ENCODE measurements around the gene BTN2A1.
A peak's percentile ranks its signal among the peaks of the same experiment; 100 is the strongest.
"Not testable (repeated sequence)": the region's sequence is repeated elsewhere in the genome, so short reads cannot be mapped to it uniquely, and the experiment has no call there.

The BTN2A1 gene

DNA sequence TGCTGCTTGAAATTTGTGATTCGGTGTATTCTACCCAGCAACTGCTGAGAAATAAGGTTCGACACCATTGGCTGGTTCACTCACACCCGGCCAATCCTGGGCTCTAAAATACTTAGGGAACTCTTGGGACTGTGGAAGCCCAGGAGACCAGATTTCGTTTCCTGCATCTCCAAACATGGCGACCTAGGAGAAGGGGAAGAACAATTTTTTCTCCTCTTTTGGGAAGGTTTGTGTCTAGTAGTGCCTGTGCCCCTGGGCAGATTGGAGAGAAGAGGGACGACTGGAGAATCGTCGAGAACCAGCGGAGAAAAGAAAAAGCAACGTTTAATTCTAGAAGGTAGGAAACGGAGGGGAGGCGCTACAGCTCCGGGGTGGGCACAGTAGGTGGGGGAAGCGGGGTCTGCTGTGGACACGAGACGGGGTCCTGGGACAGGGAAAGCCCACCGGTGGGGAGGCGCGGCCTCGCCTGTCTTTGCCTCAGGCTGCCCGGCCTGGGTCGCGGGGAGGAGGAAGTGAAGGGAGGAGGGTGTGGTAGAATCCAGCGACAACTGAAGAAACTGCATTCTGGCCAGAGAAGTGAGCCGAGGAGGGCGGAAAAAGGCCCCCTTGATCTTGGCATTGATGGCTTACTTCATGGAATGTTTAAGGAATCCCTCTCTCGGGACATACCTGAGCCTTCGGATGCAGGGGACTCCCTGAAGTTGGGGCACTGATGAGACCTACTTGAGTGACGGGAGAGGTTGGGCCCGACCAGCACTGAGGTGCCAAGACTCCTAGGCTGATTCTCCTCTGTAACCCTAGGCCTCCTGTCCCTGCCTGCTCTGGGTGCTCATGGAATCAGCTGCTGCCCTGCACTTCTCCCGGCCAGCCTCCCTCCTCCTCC, at the start of gene BTN2A1:
Gene BTN2A1 (plus strand): TSS at position 150 of the 883 bp plus-strand sequence. CDS start 682 bp downstream, at position 832.
- peak; percentile 99 for FAIRE-seq

DNA sequence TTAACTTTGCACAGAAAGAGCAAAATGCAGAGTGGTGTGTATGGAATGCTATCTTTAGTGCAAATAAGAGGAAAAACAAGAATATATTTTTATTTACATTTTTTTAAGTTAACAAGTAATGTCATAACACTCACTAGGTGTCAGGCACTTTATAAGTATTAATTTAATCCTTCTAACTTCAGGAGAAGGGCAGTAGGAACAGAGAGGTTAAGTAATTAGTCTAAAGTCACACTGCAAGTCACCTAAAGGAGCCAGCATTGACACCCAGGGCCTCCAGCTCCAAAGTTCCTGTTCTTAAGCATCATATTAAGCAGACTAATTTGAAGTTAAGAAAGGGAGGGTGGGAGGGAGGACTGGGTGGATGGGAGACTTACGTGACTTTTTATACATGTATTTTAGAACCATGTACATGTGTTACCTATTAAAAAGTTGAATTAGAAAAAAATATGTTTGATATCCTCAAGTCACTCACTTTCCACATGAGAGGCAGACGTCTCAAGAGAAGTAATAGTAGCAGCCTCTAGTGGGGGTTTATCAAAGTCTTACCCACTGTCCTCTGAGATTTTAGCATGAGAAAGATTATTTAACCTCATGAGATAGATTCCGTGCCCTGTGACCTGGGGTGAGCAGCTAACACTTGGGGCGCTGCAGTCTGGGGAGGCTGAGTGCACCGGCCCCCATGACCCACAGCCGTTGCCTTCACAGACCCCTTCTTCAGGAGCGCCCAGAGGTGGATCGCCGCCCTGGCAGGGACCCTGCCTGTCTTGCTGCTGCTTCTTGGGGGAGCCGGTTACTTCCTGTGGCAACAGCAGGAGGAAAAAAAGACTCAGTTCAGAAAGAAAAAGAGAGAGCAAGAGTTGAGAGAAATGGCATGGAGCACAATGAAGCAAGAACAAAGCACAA, 48.7 kb upstream of the BTN2A1 start:
- FAIRE-seq = no peak

DNA sequence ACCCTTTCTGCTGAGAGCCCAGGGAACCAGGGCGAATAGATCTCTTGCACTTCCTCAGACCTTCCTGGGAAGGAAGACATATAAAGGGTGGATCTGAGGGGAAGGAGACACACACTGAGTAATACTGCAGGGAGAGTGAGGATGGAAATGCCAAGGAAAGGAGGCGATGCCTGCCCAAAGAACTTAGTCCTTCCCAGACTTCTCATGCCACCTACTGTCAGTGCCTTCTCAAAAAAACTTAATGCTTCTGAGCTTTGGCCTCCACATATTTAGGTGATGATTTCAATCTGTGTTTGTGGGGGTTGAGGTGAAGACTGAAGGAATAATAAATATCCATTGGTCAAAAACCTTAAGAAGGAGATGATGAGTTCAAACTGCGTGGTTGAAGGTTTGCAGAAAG, 46.0 kb upstream of the BTN2A1 start:
- no peak for FAIRE-seq

DNA sequence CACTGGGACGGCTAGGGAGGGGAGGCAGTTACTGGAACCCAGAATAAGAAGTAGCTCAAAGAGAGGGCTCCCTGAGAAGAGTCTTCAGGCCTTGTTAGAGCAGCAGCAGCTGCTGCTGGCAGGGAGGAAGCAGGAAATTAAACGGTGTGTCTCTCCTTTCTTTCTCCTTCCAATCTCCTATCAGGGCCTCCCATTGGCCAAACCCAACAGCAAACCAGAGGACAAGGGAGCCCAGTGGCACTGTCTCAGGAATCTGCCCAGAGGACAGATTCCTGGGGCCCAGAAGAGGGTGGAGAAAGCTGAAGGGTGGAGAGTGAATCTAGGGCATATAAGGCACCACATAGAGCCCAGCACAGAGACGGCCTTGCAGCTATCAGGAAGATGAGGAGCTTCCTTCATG, 45.5 kb upstream of the BTN2A1 start:
- no peak for FAIRE-seq

DNA sequence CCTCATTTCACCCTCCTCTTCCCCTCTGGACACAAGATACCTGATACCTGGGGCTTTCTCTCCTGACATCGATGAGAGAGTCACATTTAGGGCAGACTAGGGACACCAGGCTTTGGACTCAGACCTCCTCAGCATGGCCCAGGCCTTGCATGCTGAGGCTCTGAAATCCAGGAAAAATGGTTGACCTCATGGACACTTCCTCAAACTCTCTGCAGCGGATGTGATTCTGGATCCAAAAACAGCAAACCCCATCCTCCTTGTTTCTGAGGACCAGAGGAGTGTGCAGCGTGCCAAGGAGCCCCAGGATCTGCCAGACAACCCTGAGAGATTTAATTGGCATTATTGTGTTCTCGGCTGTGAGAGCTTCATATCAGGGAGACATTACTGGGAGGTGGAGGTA, 44.8 kb upstream of the BTN2A1 start:
- FAIRE-seq = no peak

DNA sequence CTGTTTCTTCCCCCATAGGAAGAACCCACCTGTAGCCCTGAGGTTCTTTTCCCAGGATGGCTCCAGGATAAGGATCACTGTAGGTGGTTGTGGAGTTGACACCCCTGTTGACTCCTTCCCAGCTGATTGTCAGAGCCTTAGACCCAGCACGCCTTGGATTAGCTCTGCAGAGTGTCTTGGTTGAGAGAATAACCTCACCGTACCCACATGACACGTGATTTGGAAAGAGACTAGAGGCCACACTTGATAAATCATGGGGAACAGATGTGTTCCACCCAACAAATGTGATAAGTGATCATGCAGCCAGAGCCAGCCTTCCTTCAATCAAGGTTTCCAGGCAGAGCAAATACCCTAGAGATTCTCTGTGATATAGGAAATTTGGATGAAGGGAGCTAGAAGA, 43.5 kb upstream of the BTN2A1 start:
- FAIRE-seq = no peak

DNA sequence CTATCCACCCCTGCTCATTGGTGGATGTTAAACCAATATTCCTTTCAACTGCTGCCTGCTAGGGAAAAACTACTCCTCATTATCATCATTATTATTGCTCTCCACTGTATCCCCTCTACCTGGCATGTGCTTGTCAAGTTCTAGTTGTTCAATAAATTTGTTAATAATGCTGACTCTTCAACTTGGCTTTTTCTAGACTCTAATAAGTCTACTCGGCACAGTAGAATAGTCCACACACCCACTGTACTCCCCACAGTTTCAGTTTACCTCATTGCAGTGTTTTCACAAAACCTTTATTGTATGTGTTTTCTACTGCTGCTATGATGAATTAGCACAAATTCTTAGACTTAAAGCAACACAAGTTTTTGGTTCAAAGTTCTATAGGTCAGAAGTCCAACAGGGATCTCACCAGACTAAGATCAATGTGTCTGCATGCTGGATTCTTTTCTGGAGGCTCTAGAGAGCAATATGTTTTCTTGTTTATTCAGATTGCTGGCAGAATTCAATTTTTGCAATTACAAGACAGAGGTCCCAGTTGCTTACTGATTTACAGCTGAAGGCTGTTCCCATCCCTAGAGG, 42.6 kb upstream of the BTN2A1 start:
- no peak for FAIRE-seq

DNA sequence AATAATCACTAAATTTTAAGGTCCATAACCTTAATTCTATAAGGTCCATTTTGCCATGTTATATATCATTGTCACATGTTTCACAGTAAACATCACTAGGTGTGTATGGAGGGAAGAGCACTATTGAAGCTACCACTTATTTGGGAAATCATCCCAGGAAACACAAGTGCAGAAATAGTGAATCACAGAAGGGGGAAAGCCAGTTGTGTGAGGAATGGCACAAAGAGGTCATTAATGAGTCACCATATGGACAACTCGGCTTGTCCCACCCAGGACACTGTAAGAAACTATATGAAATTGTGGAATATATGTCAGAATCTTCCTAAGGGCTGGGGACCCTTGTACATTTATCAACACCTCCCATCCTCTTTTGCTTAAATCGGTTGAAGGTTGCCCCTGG, 42.0 kb upstream of the BTN2A1 start:
- FAIRE-seq = no peak

DNA sequence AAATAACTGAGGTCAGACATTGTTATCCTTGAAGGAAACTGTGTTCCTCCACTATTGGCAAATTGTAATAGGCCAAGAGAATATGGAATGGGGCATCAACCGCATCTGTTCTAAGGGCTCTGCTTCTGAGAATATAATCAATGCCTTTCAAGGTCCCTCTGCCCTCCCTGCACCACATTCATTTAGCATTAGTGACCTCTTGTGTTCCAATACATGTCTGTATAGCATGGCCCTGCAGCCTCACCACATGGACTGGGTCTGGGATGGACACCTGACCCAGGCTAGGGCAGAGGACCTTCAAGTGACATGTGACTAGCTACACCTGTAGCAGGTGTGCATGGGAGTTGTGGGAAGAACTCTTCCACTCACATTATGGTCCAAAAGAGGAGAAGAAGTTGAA, 41.5 kb upstream of the BTN2A1 start:
- no peak for FAIRE-seq

DNA sequence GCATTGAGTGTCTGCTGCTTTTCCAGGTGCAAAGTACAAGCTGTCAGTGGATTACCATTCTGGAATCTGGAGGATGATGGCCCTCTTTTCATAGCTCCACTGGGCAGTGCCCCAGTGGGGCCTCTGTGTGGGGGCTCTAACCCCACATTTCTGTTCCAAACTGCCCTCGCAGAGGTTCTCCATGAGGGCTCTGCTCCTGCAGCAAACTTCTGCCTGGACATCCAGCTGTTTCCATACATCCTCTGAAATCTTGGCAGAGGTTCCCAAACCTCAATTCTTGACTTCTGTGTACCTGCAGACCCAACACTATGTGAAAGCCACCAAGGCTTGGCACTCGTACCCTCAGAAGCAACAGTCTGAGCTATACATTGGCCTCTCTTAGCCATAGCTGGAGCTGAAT, 39.7 kb upstream of the BTN2A1 start:
- not testable (repeated sequence) for FAIRE-seq

DNA sequence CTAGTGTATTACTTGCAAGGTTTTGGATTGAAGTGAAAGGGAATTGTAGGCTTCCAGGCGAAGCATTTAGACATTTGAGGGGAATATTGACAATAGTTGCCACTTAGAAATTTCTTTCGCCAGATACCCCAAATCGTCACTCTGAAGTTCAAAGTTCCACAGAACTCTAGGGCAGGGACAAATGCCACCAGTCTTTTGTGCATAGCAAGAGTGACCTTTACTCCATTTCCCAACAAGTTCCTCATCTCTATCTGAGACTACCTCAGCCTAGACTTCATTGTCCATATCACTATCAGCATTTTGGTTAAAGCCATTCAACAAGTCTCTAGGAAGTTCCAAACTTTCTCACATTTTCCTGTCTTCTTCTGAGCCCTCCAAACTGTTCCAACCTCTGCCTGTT, 39.0 kb upstream of the BTN2A1 start:
- FAIRE-seq = not testable (repeated sequence)

DNA sequence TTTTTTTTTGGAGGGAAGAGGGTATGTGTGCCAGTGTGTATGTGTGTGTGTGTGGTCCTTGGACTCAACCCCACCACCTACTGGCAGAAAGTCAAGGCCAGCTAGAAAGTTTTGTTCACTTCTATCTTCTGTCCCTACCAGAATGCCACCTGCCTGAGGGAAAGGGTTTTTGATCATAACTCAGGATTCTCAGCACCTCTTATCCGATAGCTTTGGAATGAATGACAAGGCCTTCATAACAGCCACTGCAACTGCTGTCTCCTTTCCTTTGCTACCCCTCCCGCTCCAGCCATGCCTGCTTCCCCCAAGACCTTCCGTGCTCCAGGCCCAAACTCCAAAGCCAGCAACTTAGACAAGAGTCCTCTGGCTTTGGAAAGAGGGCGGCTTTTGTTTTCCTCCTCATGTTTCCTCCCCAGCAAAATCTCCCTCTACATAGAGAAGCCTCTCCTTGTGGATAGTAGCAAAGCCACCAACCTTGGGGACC, 37.0 kb upstream of the BTN2A1 start:
- FAIRE-seq = no peak

DNA sequence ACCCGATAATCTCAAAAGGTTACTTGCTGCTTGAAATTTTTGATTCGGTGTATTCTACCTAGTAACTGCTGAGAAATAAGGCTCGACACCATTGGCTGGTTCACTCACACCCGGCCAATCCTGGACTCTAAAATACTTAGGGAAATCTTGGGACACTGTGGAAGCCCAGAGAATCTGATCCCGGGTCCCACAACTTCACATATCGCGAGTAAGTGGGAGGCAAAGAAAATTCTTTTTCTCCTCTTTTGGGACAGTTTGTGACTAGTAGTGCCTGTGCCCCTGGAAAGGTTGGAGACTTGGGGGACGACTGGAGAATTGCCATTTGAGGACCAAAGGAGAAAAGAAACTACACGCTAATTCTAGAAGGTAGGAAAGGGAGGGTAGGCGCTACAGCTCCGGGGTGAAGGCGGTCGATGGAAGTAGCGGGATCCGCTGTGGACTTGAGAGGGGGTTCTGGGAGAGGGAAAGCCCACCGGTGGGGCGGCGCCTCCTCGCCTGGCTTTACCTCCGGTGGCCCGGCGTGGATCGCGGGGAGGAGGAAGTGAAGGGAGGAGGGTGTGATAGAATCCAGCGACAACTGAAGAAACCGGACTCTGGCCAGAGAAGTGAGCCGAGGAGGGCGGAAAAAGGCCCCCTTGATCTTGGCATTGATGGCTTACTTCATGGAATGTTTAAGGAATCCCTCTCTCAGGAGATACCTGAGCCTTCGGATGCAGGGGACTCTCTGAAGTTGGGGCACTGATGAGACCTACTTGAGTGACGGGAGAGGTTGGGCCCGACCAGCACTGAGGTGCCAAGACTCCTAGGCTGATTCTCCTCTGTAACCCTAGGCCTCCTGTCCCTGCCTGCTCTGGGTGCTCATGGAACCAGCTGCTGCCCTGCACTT, 36.3 kb upstream of the BTN2A1 start:
- peak; percentile 99 for FAIRE-seq

DNA sequence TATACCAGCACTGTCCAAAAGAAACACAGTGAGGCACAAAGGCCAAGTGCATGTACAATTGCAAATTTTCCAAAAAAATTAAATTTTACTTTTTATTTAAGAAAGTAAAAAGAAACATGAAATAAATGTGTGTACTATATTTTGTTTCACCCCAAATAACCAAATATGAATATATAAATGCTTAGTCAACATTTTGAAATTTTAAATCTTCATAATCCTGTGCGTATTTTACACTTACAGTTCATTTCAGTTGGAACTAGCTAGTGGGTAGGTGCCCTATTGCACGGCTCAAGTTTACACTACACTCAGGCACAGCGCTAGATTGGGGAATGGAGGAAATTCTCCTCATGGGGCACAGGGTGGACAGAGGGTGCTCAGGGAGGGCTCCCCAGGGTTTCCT, 35.4 kb upstream of the BTN2A1 start:
- no peak for FAIRE-seq

DNA sequence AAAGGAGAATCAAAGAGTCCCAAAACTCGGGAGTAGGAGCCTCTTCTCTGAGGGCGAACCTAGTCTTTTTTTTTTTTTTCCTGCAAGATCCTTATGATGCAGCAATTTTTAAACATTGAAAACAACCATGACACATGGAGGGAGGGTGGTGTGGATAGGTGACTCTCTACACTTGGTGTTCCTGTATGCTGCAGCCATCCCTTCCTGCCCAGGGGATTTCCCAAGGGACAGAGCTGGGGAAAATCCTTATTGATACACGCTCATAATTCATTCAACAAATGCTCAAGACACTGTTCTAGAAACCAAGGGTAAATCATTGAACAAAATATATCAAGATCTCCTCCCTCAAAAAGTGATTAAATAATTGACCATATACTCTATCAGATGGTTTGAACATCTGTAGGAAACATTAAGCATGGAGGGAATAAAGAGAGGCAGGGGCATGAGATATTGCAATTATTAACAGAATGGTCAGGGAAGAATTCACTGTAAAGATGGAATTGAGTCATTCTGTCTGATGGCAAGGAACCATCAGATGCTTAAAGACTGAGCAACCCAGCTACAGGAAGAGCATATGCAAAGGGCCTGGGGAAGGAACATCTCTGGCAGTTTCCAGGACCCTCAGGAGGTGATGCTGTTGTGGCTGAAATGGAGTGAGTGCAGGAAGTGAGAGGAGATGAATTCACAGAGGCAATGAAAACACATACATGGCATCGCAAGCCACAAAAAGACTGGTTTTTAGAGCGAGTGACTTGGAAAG, 30.9 kb upstream of the BTN2A1 start:
- FAIRE-seq = no peak

DNA sequence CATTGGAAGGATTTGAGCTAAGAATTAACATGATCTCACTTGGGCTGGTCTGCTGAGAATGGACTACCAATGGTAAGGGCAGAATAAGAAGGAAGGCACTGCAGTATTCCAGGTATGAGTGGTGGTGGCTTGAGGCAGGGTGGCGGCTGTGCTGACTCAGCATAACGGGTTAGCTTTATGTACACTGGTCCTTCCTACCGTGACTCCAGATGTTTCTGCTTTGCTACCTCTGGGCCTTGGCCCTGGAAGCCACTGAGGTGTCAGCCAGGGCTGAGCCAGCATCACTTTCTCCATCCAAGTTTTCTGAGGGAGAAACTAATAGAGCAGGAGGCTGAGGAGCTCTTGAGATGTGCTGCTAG, 30.3 kb upstream of the BTN2A1 start:
- FAIRE-seq = no peak

DNA sequence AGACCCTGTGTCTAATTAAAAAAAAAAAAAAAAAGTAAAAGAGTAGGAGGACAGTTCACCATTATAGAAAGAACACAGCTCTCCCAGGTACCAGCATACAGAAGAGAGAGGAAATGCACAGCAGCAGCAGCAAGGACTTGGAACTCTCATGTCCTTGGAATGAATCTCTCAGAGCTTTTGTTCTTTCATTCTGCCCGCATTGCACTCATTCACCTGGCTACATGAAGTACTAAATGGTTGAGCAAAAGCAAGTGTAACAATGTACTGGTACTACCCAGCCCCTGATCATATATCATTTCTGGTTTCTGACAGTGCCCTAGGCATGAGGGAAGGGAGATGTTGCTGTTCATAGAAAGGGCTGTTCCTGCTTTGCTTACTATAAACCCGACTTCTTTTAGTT, 29.5 kb upstream of the BTN2A1 start:
- FAIRE-seq = no peak

DNA sequence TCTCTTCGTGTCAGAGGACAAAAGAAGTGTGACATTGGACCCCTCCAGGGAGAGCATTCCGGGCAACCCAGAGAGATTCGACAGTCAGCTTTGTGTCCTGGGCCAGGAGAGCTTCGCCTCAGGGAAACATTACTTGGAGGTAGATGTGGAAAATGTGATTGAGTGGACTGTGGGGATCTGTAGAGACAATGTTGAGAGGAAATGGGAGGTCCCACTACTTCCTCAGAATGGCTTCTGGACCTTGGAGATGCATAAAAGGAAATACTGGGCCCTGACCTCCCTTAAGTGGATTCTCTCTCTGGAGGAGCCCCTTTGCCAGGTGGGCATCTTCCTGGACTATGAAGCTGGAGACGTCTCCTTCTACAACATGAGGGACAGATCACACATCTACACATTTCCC, 27.0 kb upstream of the BTN2A1 start:
- FAIRE-seq = no peak

DNA sequence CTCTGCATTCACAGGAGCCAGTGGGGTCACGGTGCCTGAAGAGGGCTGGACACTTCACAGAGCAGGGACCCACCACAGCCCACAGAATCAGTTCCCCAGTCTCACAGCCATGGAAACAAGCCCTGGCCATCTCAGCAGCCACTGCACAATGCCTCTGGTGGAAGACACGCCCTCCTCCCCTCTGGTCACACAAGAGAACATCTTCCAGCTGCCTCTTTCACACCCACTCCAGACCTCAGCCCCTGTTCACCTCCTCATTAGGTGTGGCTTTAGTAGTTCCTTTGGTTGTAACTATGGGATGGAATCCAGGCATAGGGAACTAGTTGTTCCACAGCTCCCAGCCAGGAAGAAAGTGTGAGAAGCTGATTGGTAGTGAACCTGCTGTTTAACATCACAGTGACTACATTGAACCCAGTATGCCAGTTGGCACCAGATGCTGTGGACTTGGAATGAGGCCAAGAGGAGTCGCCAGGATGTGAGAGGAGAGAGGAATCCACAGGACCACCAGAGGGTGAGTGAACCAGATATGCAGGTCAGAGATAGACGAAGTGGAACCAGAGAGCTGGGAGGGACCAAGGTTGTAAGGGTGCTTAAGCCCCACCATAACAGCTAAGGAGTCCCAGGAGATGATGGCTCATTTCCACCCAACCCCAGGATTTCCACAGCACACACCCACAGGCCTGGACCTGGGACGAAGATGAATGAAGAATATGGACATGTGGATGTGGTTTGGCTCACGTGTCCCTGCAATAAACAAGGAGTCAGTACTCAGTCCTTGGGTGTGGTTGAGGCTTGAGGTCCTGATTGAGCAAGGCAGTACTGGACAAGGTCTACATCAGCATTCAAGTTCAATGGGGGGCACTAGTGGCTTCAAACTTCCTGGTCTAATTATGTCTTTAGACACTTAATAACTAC, 26.2 kb upstream of the BTN2A1 start:
- no peak for FAIRE-seq

DNA sequence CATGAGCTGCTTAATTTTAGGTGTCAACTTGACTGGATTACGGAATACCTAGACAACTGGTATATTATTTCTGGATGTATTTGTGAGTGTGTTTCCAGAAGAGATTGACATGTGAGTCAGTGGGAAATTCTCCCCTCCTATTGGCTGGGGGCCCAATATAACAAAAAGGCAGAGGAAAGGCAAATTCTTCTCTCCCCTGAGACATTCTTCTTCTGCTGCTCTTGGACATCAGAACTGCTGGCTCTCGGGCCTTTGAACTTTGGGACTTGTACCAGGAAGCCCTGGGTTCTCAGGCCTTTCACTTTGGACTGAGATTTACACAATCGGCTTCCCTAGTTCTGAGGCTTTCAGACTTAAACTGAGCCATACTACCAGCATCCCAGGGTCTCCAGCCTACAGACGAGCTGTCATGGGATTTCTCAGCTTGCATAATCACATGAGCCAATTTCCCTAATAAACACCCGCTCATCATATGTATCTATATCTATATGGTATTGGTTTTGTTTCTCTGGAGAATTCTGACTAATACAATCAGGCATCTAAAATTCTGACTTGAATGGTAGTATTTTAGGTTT, 25.0 kb upstream of the BTN2A1 start:
- FAIRE-seq = no peak

All from G401.6 (cell line).